GM10847 (cell line): ENCODE data around the gene NUTM1.

Experiments
- POLR2A ChIP-seq: IDR thresholded peaks from 2 replicates; pipeline ENCODE4 v1.6.1; 2011; ENCODE audit not compliant: insufficient read length; ENCODE audit errors: extremely low read depth

NUTM1 gene

GRCh38 chr15:34370129-34370528 is 27.0 kb downstream of the NUTM1 start:
- TF ChIP-seq POLR2A, result no peak

GRCh38 chr15:34370643-34371042 is 27.5 kb downstream of the NUTM1 start:
- no peak for TF ChIP-seq POLR2A

- no peak for TF ChIP-seq POLR2A
Measured at GRCh38 chr15:34373951-34374350, 30.8 kb downstream of the NUTM1 start.

- no peak for TF ChIP-seq POLR2A
Measured at GRCh38 chr15:34374816-34375215, 31.7 kb downstream of the NUTM1 start.

- no peak for TF ChIP-seq POLR2A
Measured at GRCh38 chr15:34376856-34377255, 33.7 kb downstream of the NUTM1 start.
